ENCODE data around the gene ZFP36L1. TPM values are rescaled to one million over a fixed set of nuclear protein-coding genes. Genes with fewer than 3 reads are reported as not detected.
A peak's percentile ranks its signal among the peaks of the same experiment; 100 is the strongest.

Gene ZFP36L1
- total and polyA plus RNA-seq, 2 of the 13 experiments (the other 11 are each of a cell fraction or from before 2014, with no cell fraction given), result 7.4 to 10.2 TPM

DNA sequence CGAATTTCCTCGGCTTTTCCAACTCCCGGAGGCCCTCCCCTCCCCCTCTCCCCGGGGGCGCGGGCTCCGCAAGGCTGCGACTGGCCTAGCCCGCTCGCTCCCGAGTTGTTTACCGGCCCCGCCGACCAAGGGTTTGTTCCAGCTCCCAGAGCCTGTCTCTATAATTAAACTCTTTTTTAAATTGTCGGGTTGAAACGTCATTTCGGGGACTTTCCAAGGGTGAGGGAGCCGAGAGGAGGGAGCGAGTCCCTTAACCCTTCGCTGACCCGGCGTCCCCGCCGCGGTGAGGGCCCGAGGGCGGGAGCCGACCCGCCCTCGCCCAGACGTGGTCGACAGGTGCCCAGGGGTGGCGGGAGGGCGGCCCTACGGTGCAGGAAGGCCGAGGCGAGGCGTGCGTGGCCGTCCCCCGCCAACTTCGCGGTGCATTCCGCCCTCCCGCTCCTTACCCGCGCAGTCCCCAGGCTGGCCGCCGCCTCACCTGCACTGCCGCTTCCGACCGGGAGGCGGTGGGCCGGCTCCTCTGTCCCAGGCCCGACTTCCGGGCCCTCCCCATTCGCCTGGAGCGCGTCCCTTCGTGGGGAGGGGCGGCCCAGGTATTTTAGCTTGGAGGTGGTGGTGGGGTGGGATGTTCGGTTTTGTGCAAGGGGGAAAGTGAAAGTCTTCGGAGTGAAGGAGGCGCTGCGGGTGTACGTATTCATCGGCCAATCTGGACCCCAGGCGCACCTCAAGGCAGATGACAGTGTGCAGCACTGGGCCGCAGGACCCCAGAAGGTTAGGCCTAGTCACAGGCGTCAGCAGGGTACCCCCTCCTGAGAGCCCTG is 2.9 kb upstream of the ZFP36L1 start (continued):
- TF ChIP-seq, protein P1, sequence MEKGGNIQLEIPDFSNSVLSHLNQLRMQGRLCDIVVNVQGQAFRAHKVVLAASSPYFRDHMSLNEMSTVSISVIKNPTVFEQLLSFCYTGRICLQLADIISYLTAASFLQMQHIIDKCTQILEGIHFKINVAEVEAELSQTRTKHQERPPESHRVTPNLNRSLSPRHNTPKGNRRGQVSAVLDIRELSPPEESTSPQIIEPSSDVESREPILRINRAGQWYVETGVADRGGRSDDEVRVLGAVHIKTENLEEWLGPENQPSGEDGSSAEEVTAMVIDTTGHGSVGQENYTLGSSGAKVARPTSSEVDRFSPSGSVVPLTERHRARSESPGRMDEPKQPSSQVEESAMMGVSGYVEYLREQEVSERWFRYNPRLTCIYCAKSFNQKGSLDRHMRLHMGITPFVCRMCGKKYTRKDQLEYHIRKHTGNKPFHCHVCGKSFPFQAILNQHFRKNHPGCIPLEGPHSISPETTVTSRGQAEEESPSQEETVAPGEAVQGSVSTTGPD (CRISPR knock-in tag; IDR thresholded peaks at IDR 0.05), result no peak
- TF ChIP-seq HCFC1 (IDR thresholded peaks at IDR 0.05; ENCODE audit: low read depth, low read length) (no peak), RFXANK (CRISPR knock-in tag; IDR thresholded peaks at IDR 0.05) (no peak), ZNF724P (CRISPR knock-in tag; IDR thresholded peaks at IDR 0.05; ENCODE audit: borderline replicate concordance) (no peak; the same call in 1 of the 2 replicates), SIX1 (CRISPR knock-in tag; IDR thresholded peaks at IDR 0.05; ENCODE audit: borderline replicate concordance) (no peak), SIN3A (IDR thresholded peaks at IDR 0.05; ENCODE audit: borderline replicate concordance, low read depth, low read length) (no peak; the same call in 1 of the 2 replicates), NPAS2 (CRISPR knock-in tag; IDR thresholded peaks at IDR 0.05; ENCODE audit: borderline replicate concordance) (no peak), POLR2AphosphoS2 (IDR thresholded peaks at IDR 0.05; ENCODE audit: low read depth, low read length) (no peak), ZNF776 (CRISPR knock-in tag; IDR thresholded peaks at IDR 0.05) (peak; percentile 58; the same call in 1 of the 2 replicates), MZF1 (CRISPR knock-in tag; IDR thresholded peaks at IDR 0.05; ENCODE audit: borderline replicate concordance) (no peak), ZNF17 (CRISPR knock-in tag; IDR thresholded peaks at IDR 0.05) (no peak), MIER3 (CRISPR knock-in tag; IDR thresholded peaks at IDR 0.05; ENCODE audit: borderline replicate concordance) (peak; percentile 42; the same call in 1 of the 2 replicates), SP140L (CRISPR knock-in tag; IDR thresholded peaks at IDR 0.05; ENCODE audit: borderline replicate concordance) (no peak), ZNF569 (CRISPR knock-in tag; IDR thresholded peaks at IDR 0.05; ENCODE audit: borderline replicate concordance) (no peak), ERF (CRISPR knock-in tag; IDR thresholded peaks at IDR 0.05) (peak; percentile 39; the same call in 1 of the 2 replicates), ZMYM4 (CRISPR knock-in tag; IDR thresholded peaks at IDR 0.05) (peak; percentile 61), FOSL2 (CRISPR knock-in tag; IDR thresholded peaks at IDR 0.05) (peak; percentile 16; the same call in 1 of the 2 replicates), FOXK2 (IDR thresholded peaks at IDR 0.05) (no peak), KDM5A (IDR thresholded peaks at IDR 0.05; ENCODE audit: borderline replicate concordance, low read length) (peak; percentile 10; the same call in 1 of the 2 replicates), ZNF674 (CRISPR knock-in tag; IDR thresholded peaks at IDR 0.05; ENCODE audit: low read depth) (0 out of 2 replicates have a peak, but pooled peaks have one; percentile 73), CC2D1A (CRISPR knock-in tag; IDR thresholded peaks at IDR 0.05) (no peak), ZNF562 (CRISPR knock-in tag; IDR thresholded peaks at IDR 0.05; ENCODE audit: borderline replicate concordance) (no peak), HOXA9 (CRISPR knock-in tag; IDR thresholded peaks at IDR 0.05; ENCODE audit: borderline replicate concordance) (0 out of 2 replicates have a peak, but pooled peaks have one; percentile 69), ZFP1 (CRISPR knock-in tag; IDR thresholded peaks at IDR 0.05) (peak; percentile 69; the same call in 1 of the 2 replicates)
- TF ChIP-seq, protein P2, sequence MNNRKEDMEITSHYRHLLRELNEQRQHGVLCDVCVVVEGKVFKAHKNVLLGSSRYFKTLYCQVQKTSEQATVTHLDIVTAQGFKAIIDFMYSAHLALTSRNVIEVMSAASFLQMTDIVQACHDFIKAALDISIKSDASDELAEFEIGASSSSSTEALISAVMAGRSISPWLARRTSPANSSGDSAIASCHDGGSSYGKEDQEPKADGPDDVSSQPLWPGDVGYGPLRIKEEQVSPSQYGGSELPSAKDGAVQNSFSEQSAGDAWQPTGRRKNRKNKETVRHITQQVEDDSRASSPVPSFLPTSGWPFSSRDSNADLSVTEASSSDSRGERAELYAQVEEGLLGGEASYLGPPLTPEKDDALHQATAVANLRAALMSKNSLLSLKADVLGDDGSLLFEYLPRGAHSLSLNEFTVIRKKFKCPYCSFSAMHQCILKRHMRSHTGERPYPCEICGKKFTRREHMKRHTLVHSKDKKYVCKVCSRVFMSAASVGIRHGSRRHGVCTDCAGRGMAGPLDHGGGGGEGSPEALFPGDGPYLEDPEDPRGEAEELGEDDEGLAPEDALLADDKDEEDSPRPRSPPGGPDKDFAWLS (CRISPR knock-in tag; IDR thresholded peaks at IDR 0.05; ENCODE audit: borderline replicate concordance), result no peak
- TF ChIP-seq, protein P3, sequence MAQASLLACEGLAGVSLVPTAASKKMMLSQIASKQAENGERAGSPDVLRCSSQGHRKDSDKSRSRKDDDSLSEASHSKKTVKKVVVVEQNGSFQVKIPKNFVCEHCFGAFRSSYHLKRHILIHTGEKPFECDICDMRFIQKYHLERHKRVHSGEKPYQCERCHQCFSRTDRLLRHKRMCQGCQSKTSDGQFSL (CRISPR knock-in tag; IDR thresholded peaks at IDR 0.05), result peak; percentile 52; the same call in 1 of the 2 replicates

Data from HepG2 (cell line).